Activated T-helper 2 cell treated with anti-CD3 and anti-CD28 coated beads, Interferon-gamma antibody, Interleukin-2, Interleukin-4, amounts not matched to agents 10 μg/mL and 5 μg/mL and 100 μg/mL, durations not matched to agents 14 hours and 24 hours and 36 hours (primary cell): ENCODE results near the gene BLMH. TPM values are rescaled to one million over a fixed set of nuclear protein-coding genes. Genes with fewer than 3 reads are reported as not detected.

ENCODE experiments used
- total RNA-seq: library from RNA; stranded (reverse); gene quantifications from 2 replicates; pipeline ENCODE4 v1.2.3, GENCODE V29; 2022

BLMH gene
- total RNA-seq, 1 donor from 2014 or later: 72.2 TPM

Other genes starting within 250 kb of the BLMH start
- 27.3 and 27.4 TPM in 2 replicates for gene NSRP1, start 175.1 kb downstream of the BLMH start, total RNA-seq
- gene SLC6A4, start 56.2 kb downstream of the BLMH start, total RNA-seq: 0.02 TPM in 1 of 2 replicates, not detected in the other
- gene TMIGD1, start 42.1 kb upstream of the BLMH start, total RNA-seq: not detected in 2 replicates
- gene CPD, start 87.0 kb upstream of the BLMH start, total RNA-seq: 26.0 and 31.5 TPM in 2 replicates
- 51.1 and 53.6 TPM in 2 replicates for gene GOSR1, start 185.5 kb upstream of the BLMH start, total RNA-seq